KOPT-K1 (cell line): ENCODE measurements around the gene MLH3.
"Not testable (repeated sequence)": the region's sequence is repeated elsewhere in the genome, so short reads cannot be mapped to it uniquely, and the experiment has no call there.

Experiments
- H3K27ac ChIP-seq: fragments of 200-600 bp; sonication (generic); 2 replicates; pipeline ENCODE4 v1.5.1; 2016; ENCODE audit warnings: antibody characterized with exemption, mild to moderate bottlenecking, low read depth, low read length; ENCODE audit not compliant: poor library complexity, severe bottlenecking
- H3K36me3 ChIP-seq: fragments of 200-600 bp; sonication (generic); 2 replicates; pipeline ENCODE4 v1.5.1; 2017; ENCODE audit warnings: antibody characterized with exemption, mild to moderate bottlenecking, low read length, moderate library complexity; ENCODE audit not compliant: insufficient read depth
- H3K9me3 ChIP-seq: fragments of 200-600 bp; sonication (generic); 2 replicates; pipeline ENCODE4 v1.5.1; 2017; ENCODE audit warnings: antibody characterized with exemption, low read length, mild to moderate bottlenecking; ENCODE audit not compliant: insufficient read depth, poor library complexity, severe bottlenecking

MLH3 gene

GRCh38 chr14:75001261-75001660 is 50.0 kb downstream of the MLH3 start:
- H3K36me3 ChIP-seq = peaks cover 17% of the 10 kb centered on the region
- no peak overlapping the region for H3K27ac ChIP-seq
- H3K9me3 ChIP-seq = peaks cover 11% of the 10 kb centered on the region

GRCh38 chr14:74995781-74996180 is 55.5 kb downstream of the MLH3 start:
- H3K9me3 ChIP-seq, H3K27ac ChIP-seq, H3K36me3 ChIP-seq: not testable (repeated sequence)

GRCh38 chr14:74994182-74994581 is 57.1 kb downstream of the MLH3 start:
- not testable (repeated sequence) for H3K36me3 ChIP-seq, H3K27ac ChIP-seq, H3K9me3 ChIP-seq

GRCh38 chr14:74988993-74989392 is 62.3 kb downstream of the MLH3 start:
- Histone ChIP-seq H3K27ac (no peak overlapping the region), H3K36me3 (no peaks in the 10 kb centered on the region), H3K9me3 (no peaks in the 10 kb centered on the region)

- Histone ChIP-seq H3K36me3 (no peaks in the 10 kb centered on the region), H3K27ac (no peak overlapping the region), H3K9me3 (no peaks in the 10 kb centered on the region)
Measured at GRCh38 chr14:74988131-74988530, 63.1 kb downstream of the MLH3 start.

GRCh38 chr14:74985806-74986205 is 65.5 kb downstream of the MLH3 start:
- Histone ChIP-seq H3K27ac (no peak overlapping the region), H3K9me3 (no peaks in the 10 kb centered on the region), H3K36me3 (no peaks in the 10 kb centered on the region)

- Histone ChIP-seq H3K9me3 (no peaks in the 10 kb centered on the region), H3K27ac (no peak overlapping the region), H3K36me3 (no peaks in the 10 kb centered on the region)
Measured at GRCh38 chr14:74985028-74985310, 66.3 kb downstream of the MLH3 start.

GRCh38 chr14:74984236-74985027 is 66.8 kb downstream of the MLH3 start:
- no peaks in the 10 kb centered on the region for H3K9me3 ChIP-seq
- no peak overlapping the region for H3K27ac ChIP-seq
- H3K36me3 ChIP-seq = no peaks in the 10 kb centered on the region

GRCh38 chr14:74983343-74983742 is 67.9 kb downstream of the MLH3 start:
- Histone ChIP-seq H3K27ac (no peak overlapping the region), H3K9me3 (no peaks in the 10 kb centered on the region), H3K36me3 (no peaks in the 10 kb centered on the region)

- Histone ChIP-seq H3K27ac (no peak overlapping the region), H3K9me3 (no peaks in the 10 kb centered on the region), H3K36me3 (no peaks in the 10 kb centered on the region)
Measured at GRCh38 chr14:74982661-74983060, 68.6 kb downstream of the MLH3 start.

GRCh38 chr14:74981833-74982232 is 69.4 kb downstream of the MLH3 start:
- Histone ChIP-seq H3K36me3 (no peaks in the 10 kb centered on the region), H3K27ac (no peak overlapping the region)

GRCh38 chr14:74981462-74981782 is 69.8 kb downstream of the MLH3 start:
- Histone ChIP-seq H3K9me3 (no peaks in the 10 kb centered on the region), H3K27ac (no peak overlapping the region), H3K36me3 (no peaks in the 10 kb centered on the region)

More at GRCh38 chr14:74981833-74982232, 69.4 kb downstream of the MLH3 start:
- H3K9me3 ChIP-seq = no peaks in the 10 kb centered on the region

GRCh38 chr14:74980731-74981461 is 70.4 kb downstream of the MLH3 start:
- Histone ChIP-seq H3K36me3 (no peaks in the 10 kb centered on the region), H3K9me3 (no peaks in the 10 kb centered on the region), H3K27ac (no peak overlapping the region)

GRCh38 chr14:74980398-74980730 is 70.9 kb downstream of the MLH3 start:
- no peaks in the 10 kb centered on the region for H3K36me3 ChIP-seq
- no peak overlapping the region for H3K27ac ChIP-seq
- H3K9me3 ChIP-seq = no peaks in the 10 kb centered on the region

GRCh38 chr14:74979442-74980397 is 71.5 kb downstream of the MLH3 start:
- H3K36me3 ChIP-seq = no peaks in the 10 kb centered on the region
- no peak overlapping the region for H3K27ac ChIP-seq
- H3K9me3 ChIP-seq = no peaks in the 10 kb centered on the region
